DLD1 (cell line): ENCODE data around the gene KCTD17.

Source experiments
- in situ Hi-C: cut with HindIII; loops from 2 replicates; pipeline ENCODE4 v1.10.0; 2017; ENCODE audit warnings: low sequenced_read_pairs

Gene KCTD17, protein sequence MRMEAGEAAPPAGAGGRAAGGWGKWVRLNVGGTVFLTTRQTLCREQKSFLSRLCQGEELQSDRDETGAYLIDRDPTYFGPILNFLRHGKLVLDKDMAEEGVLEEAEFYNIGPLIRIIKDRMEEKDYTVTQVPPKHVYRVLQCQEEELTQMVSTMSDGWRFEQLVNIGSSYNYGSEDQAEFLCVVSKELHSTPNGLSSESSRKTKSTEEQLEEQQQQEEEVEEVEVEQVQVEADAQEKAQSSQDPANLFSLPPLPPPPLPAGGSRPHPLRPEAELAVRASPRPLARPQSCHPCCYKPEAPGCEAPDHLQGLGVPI

DNA sequence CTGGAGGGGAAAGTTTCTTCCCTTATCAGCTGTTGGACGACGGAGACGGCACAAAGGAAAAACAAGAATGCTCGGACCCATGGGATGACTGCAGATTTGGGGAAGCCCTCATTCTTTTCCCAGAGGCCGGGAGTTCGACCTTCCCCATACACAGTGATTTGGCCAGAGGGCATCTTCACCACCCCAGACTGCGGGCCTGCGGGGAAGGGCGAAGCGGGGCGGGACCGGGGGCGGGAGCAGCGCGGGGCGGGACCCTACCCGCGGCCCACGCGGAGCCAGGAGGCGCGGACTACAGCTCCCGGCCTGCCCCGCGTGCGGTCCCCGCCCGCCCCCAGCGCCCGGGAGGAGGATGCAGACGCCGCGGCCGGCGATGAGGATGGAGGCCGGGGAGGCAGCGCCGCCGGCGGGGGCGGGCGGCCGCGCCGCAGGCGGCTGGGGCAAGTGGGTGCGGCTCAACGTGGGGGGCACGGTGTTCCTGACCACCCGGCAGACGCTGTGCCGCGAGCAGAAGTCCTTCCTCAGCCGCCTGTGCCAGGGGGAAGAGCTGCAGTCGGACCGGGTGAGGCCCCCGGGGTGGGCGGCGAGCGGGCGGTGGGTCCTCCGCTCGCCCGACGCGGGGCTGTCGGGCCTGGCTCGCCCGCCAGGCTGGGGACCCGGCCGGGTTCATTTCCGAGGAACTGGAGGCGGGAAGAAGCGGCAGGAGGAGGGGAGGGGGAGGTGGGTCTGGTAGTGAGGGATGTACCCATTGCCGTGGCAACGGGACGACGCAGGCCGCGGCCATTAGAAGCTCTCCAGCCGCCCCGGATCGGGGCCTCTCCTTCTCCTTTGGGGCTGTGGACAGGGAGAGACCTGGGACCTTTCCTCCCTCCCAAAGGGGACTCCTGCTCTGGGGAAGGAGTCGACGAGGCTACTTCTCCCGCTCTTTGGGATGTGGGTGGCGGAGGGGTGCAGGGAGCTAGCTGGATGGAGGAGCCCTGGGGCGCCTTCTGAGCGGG lies at the start of gene KCTD17:
TSS of gene KCTD17 (plus strand) at position 352 of the 995 bp plus-strand sequence. CDS start at position 371, 19 bp downstream.
- in situ Hi-C loops = loop anchor here (10.0 kb wide), 1 partner anchor 133 kb away; the partner anchor contains the start of gene C1QTNF6

DNA sequence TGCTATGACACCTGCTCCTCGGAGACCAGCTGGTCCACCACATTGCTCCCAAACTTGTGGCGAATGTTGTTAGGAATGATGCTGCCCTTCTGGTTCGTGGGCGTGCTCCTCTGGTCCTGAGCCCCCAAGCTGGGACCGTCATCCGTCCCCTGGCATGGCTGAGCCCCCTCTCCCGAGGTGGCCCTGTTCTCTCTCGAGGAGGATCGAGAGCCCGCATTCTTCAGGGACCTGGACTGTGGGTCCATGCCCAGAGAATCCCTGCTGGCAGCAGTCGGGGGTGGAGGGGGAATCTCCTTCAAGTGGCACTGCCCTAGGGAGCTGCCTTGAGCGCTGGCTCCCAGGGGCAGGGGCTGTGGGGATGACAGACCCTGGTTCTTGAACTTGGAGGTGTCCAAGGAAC lies 49.7 kb upstream of the KCTD17 start:
- in situ Hi-C loops = no loop called here

- in situ Hi-C loops = no loop called here
These were observed 48.9 kb upstream of the KCTD17 start for GRCh38 chr22:37002633-37003032.

- in situ Hi-C loops = loop anchor here (5.0 kb wide), 1 partner anchor 40 kb away; no protein-coding TSS in a partner anchor
These were observed 43.9 kb upstream of the KCTD17 start for GRCh38 chr22:37007651-37008050.

GRCh38 chr22:37008365-37008764 lies 43.2 kb upstream of the KCTD17 start:
- in situ Hi-C loops = loop anchor here (5.0 kb wide), 1 partner anchor 41 kb away; no protein-coding TSS in a partner anchor

DNA sequence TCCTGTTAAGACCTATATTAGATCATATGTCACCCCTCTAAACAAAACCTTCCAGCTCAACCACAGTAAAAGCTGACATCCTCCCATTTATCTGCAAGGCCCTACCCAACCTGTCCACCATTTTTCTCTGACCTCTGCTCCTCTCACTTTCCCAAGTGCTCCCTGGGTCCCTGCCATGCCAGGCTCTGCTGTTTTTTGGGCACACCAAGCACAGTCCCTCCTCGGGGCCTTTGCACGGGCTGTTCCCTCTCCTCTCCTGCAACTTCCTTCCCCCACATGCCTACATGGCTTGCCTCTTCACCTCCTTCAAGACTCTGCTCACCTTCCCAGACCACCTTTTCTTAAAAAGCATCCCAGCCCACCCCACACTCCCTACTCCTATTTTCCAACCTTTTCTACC lies 42.1 kb upstream of the KCTD17 start:
- in situ Hi-C loops = loop anchor here (5.0 kb wide), 1 partner anchor 42 kb away; no protein-coding TSS in a partner anchor

GRCh38 chr22:37010174-37010573 lies 41.4 kb upstream of the KCTD17 start:
- in situ Hi-C loops = no loop called here

GRCh38 chr22:37010976-37011375 lies 40.6 kb upstream of the KCTD17 start:
- in situ Hi-C loops = no loop called here

- in situ Hi-C loops = no loop called here
These were observed 40.1 kb upstream of the KCTD17 start for GRCh38 chr22:37011472-37011871.

- in situ Hi-C loops = no loop called here
These were observed 39.2 kb upstream of the KCTD17 start for GRCh38 chr22:37012262-37012904.

GRCh38 chr22:37012956-37013355 lies 38.6 kb upstream of the KCTD17 start:
- in situ Hi-C loops = no loop called here

GRCh38 chr22:37014415-37014806 lies 37.1 kb upstream of the KCTD17 start:
- in situ Hi-C loops = no loop called here

DNA sequence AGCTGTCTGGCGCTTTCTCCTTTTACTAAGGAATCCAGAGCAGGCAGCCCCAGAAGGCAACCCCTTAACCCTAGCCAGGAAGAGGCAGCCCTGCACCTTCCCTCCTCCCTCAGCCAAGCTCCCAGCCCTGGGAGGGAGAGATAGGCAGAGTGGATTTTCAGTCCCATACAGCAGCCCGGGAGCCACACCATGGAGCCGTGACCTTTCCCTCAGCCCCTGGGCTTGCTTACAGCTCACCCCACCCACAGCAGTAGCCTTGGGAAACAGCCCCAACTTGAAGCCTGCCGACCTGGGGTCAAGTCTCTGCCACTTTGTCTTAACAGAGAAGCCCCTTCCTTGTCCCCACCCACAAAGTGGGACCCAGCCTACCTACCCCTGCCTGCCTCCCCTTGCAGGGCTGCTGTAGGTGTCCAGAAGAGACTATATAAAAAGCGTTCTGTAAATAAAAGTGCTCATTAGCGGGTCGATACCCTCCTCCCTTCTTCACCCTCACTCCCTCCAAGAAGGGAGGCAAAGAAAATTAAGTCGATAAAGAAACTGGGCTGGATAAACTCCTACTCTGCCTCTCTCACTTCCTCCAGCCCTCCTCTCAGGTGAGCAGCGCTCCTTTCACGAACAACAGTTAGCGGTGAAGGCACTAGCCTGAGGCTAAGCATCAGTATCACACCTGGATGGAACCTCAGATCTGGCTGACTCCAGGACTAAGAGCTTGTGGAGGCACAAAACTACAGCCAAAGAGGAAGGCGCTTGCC lies 36.5 kb upstream of the KCTD17 start:
- in situ Hi-C loops = no loop called here

- in situ Hi-C loops = no loop called here
These were observed 36.0 kb upstream of the KCTD17 start for GRCh38 chr22:37015587-37015878.

- in situ Hi-C loops = no loop called here
These were observed 35.2 kb upstream of the KCTD17 start for GRCh38 chr22:37016134-37016910.

GRCh38 chr22:37017356-37017755 lies 34.2 kb upstream of the KCTD17 start:
- in situ Hi-C loops = no loop called here

GRCh38 chr22:37018086-37018814 lies 33.3 kb upstream of the KCTD17 start:
- in situ Hi-C loops = no loop called here

DNA sequence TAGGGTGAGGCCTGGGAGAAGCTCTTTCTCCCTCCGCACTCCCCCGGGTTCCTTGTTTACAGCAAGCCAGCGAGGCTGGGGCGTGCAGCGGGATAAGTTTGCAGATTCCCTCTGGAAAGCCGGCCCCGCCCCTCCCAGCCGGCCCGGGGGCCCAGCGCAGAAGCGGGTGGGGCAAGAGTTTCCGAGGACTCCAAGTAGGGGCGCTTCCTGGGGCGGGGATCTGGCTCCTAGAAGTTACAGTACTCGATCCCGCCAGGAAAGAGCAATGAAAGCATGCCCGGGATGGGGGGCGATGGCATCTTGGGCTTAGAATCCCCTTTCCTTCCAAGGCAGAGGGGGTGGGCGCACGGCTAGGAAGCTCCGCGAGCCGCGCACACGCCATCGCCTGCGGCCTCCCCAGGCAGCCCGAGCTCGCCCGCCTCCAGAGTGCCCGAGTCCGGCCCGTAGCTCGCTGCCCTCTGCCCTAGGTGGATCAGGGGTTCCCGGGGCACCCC lies 32.7 kb upstream of the KCTD17 start:
- in situ Hi-C loops = no loop called here
